Measurements from ENCODE around the gene CPE.

- TF ChIP-seq CTCF (IDR thresholded peaks at IDR 0.05) (no peak), POLR2AphosphoS5 (IDR thresholded peaks at IDR 0.05) (no peak), POLR2A (IDR thresholded peaks at IDR 0.05) (no peak)
Observed at GRCh38 chr4:165375465-165375864, 3.3 kb upstream of the CPE start.
